Neutrophil (primary cell): ENCODE measurements around the gene ZBTB12.

Experiments
- H3K27ac ChIP-seq: fragments of 200-600 bp; sonication (generic); 2 replicates; pipeline ENCODE4 v1.5.1; 2016; ENCODE audit warnings: mild to moderate bottlenecking, moderate library complexity
- H3K27me3 ChIP-seq: fragments of 200-600 bp; sonication (generic); 2 replicates; pipeline ENCODE4 v1.6.0; 2016; ENCODE audit warnings: mild to moderate bottlenecking
- H3K36me3 ChIP-seq: fragments of 200-600 bp; sonication (generic); 2 replicates; pipeline ENCODE4 v1.5.1; 2017
- H3K4me1 ChIP-seq, 2 experiments: fragments of 200-600 bp in 1 of 2; sonication (generic) in 1 of 2; 1 replicate in 1 of 2; 2 replicates in 1 of 2; pipeline versions ENCODE4 v1.5.1 to v1.6.1; 2013 to 2016; ENCODE audit warnings: low read depth in 1 of 2, low read length in 1 of 2, mild to moderate bottlenecking in 1 of 2, moderate library complexity in 1 of 2; ENCODE audit not compliant: control insufficient read depth in 1 of 2, insufficient read depth in 1 of 2
- H3K4me3 ChIP-seq, 2 experiments: fragments of 200-600 bp in 1 of 2; sonication (generic) in 1 of 2; 1 replicate in 1 of 2; 2 replicates in 1 of 2; pipeline ENCODE4 v1.5.1; 2013 to 2016; ENCODE audit warnings: low read depth in 1 of 2, low read length in 1 of 2, mild to moderate bottlenecking in 1 of 2, moderate library complexity in 1 of 2
- H3K9me3 ChIP-seq: fragments of 200-600 bp; sonication (generic); 2 replicates; pipeline ENCODE4 v1.5.1; 2016
- TF ChIP-seq, protein P1 (sequence below): fragments of 200-600 bp; sonication (generic); IDR thresholded peaks from 2 replicates; pipeline ENCODE4 v1.5.1; 2016; ENCODE audit warnings: antibody characterized with exemption

ZBTB12 gene

DNA sequence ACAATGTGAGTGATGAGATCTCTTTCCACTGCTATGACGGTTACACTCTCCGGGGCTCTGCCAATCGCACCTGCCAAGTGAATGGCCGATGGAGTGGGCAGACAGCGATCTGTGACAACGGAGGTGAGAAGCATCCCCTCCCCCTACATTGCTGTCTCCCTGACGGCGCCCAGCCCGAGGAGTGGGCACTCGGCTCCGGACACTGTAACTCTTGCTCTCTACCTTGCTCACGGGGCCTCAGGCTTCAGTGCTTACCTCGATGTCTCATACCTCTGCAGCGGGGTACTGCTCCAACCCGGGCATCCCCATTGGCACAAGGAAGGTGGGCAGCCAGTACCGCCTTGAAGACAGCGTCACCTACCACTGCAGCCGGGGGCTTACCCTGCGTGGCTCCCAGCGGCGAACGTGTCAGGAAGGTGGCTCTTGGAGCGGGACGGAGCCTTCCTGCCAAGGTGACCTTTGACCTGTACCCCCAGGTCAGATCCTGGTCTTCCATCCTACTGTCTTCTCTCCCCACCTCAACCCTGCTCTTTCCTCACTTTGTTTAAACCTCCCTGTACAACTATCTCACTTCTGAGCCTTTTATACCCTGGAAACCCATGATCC lies 45.3 kb upstream of the ZBTB12 start:
- no peak overlapping the region for H3K4me3 ChIP-seq
- peaks cover 15% of the 10 kb centered on the region for H3K36me3 ChIP-seq
- peaks cover 57% of the 10 kb centered on the region for H3K27me3 ChIP-seq
- TF ChIP-seq, protein P1, sequence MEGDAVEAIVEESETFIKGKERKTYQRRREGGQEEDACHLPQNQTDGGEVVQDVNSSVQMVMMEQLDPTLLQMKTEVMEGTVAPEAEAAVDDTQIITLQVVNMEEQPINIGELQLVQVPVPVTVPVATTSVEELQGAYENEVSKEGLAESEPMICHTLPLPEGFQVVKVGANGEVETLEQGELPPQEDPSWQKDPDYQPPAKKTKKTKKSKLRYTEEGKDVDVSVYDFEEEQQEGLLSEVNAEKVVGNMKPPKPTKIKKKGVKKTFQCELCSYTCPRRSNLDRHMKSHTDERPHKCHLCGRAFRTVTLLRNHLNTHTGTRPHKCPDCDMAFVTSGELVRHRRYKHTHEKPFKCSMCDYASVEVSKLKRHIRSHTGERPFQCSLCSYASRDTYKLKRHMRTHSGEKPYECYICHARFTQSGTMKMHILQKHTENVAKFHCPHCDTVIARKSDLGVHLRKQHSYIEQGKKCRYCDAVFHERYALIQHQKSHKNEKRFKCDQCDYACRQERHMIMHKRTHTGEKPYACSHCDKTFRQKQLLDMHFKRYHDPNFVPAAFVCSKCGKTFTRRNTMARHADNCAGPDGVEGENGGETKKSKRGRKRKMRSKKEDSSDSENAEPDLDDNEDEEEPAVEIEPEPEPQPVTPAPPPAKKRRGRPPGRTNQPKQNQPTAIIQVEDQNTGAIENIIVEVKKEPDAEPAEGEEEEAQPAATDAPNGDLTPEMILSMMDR, result no peak
- no peak overlapping the region for H3K27ac ChIP-seq
- no peaks in the 10 kb centered on the region for H3K9me3 ChIP-seq
- no peaks in the 10 kb centered on the region for H3K4me1 ChIP-seq

DNA sequence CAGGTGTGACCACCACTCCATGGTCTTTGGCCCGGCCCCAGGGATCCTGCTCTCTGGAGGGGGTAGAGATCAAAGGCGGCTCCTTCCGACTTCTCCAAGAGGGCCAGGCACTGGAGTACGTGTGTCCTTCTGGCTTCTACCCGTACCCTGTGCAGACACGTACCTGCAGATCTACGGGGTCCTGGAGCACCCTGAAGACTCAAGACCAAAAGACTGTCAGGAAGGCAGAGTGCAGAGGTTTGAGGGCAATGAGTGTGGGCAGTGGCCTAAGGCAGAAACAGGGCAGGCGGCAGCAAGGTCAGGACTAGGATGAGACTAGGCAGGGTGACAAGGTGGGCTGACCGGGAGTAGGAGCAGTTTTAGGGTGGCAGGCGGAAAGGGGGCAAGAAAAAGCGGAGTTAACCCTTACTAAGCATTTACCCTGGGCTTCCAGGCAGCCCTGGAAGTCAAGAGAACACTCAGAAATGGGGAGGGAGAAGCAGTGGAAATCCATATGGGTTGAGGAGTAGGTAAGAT lies 44.5 kb upstream of the ZBTB12 start:
- no peak overlapping the region for H3K4me3 ChIP-seq
- H3K27me3 ChIP-seq, result peaks cover 57% of the 10 kb centered on the region
- H3K36me3 ChIP-seq, result peaks cover 8% of the 10 kb centered on the region
- TF ChIP-seq, protein P1, result no peak
- no peaks in the 10 kb centered on the region for H3K9me3 ChIP-seq
- no peaks in the 10 kb centered on the region for H3K4me1 ChIP-seq
- H3K27ac ChIP-seq, result no peak overlapping the region

DNA sequence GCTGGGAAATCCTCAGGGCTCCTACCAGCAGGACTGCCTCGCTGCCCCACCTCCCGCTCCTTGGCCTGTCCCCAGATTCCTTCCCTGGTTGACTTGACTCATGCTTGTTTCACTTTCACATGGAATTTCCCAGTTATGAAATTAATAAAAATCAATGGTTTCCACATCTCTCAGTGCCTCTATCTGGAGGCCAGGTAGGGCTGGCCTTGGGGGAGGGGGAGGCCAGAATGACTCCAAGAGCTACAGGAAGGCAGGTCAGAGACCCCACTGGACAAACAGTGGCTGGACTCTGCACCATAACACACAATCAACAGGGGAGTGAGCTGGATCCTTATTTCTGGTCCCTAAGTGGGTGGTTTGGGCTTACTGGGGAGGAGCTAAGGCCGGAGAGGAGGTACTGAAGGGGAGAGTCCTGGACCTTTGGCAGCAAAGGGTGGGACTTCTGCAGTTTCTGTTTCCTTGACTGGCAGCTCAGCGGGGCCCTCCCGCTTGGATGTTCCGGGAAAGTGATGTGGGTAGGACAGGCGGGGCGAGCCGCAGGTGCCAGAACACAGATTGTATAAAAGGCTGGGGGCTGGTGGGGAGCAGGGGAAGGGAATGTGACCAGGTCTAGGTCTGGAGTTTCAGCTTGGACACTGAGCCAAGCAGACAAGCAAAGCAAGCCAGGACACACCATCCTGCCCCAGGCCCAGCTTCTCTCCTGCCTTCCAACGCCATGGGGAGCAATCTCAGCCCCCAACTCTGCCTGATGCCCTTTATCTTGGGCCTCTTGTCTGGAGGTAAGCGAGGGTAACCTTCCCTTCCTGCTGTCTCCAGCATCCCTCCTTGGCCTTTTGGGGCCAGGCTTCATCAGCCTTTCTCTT lies 43.9 kb upstream of the ZBTB12 start, which contains the start of gene CFB:
TSS of gene CFB (plus strand) at position 589 of the 863 bp plus-strand sequence. CDS start at position 716, 127 bp downstream.
- no peaks in the 10 kb centered on the region for H3K9me3 ChIP-seq
- no peak within 1 kb of the TSS for H3K4me3 ChIP-seq
- H3K27ac ChIP-seq, result no peak within 1 kb of the TSS
- H3K4me1 ChIP-seq, result no peaks in the 10 kb centered on the region
- peaks cover 57% of the 10 kb centered on the region for H3K27me3 ChIP-seq
- TF ChIP-seq, protein P1, result no peak
- peaks cover 1% of the 10 kb centered on the region for H3K36me3 ChIP-seq

DNA sequence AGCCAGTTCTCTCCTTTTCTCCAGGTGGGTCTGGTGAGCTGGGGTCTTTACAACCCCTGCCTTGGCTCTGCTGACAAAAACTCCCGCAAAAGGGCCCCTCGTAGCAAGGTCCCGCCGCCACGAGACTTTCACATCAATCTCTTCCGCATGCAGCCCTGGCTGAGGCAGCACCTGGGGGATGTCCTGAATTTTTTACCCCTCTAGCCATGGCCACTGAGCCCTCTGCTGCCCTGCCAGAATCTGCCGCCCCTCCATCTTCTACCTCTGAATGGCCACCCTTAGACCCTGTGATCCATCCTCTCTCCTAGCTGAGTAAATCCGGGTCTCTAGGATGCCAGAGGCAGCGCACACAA lies 43.2 kb upstream of the ZBTB12 start:
- Histone ChIP-seq H3K36me3 (no peaks in the 10 kb centered on the region), H3K4me1 (no peaks in the 10 kb centered on the region), H3K27me3 (peaks cover 60% of the 10 kb centered on the region), H3K9me3 (no peaks in the 10 kb centered on the region), H3K4me3 (no peak overlapping the region), H3K27ac (no peak overlapping the region)
- TF ChIP-seq, protein P1, result no peak

DNA sequence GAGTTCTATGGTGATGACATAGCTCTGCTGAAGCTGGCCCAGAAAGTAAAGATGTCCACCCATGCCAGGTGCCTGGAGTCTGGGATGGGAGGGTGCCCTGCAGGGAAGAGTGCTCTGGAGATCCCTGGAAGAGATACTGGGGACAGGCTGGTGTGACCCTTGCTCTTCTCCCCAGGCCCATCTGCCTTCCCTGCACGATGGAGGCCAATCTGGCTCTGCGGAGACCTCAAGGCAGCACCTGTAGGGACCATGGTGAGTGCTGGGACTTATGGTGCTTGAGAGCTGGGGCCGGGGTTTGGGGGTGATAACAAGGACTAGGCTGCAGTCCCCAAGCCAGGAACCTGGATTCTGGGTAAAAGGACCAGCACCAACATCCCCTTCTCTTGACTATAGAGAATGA lies 41.9 kb upstream of the ZBTB12 start:
- peaks cover 62% of the 10 kb centered on the region for H3K27me3 ChIP-seq
- no peak overlapping the region for H3K4me3 ChIP-seq
- no peak overlapping the region for H3K27ac ChIP-seq
- TF ChIP-seq, protein P1, result no peak
- no peaks in the 10 kb centered on the region for H3K9me3 ChIP-seq
- no peaks in the 10 kb centered on the region for H3K36me3 ChIP-seq
- no peaks in the 10 kb centered on the region for H3K4me1 ChIP-seq
